Measurements from ENCODE around the gene ALAS1. TPM values are rescaled to one million over a fixed set of nuclear protein-coding genes. Genes with fewer than 3 reads are reported as not detected.

Gene ALAS1
- total and polyA plus RNA-seq, 9 of the 15 experiments (the other 6 are each of a cell fraction or from before 2014, with no cell fraction given), result 21.4 to 49.5 (median 34.4) TPM

DNA sequence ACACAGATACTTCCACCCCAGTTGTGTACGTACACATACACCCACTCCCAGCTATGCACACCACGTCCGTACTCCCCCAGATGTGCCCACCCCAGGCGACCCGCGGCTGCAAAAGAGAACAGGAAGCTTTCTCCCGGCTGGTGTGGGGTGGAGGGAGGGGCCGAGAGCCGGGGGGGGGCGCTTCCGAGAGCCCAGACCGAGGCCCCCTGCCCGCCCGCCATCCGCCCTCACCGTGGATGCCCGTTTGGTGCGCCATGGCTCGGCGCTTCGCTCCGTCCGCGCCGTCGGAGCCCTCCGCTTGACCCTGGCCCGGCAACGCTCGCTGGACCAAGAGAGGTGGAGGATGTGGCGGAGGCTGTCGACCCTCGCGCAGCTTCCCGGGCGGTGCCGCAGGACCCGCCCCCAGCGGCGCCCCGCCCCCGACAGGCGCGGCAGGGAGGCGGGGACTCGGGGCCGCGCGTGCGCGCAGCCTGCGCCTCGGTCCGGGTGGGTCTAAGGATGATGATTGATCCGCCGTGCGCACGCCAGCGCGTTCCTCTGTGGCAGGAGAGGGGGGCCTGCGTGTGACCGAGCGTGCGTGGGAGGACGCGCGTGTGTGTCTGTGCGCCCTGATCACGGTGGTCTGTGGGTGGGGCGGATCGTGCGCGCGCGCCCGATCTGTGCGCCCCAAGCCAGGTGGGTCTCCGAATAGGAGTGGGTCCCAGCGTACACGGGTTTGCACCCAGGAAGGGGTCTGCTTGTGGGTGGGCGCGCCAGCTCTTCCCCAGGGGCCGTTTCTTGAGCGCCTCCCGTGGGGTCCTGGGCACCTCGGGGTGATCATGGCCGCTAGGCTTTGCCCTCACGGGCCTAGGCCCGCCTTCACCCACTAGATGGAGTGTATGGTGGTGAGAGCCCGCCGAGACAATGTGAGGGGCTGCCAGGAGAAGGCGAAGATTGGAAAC, 41.1 kb downstream of the ALAS1 start, which contains the start of gene TWF2 (continued):
- no peak for TF ChIP-seq ZNF318 (IDR thresholded peaks at IDR 0.05; ENCODE audit: borderline replicate concordance in 1 of 2, low read depth in 1 of 2)
- TF ChIP-seq MEF2D (tag; conservative IDR thresholded peaks at IDR 0.05; ENCODE audit: low read depth), result no peak
- TF ChIP-seq ZBTB17 (CRISPR knock-in tag; IDR thresholded peaks at IDR 0.05), result peak; percentile 35; the same call in 1 of the 2 replicates
- no peak for TF ChIP-seq MCM5 (IDR thresholded peaks at IDR 0.05; ENCODE audit: low read depth)
- no peak for TF ChIP-seq SMC3 (conservative IDR thresholded peaks at IDR 0.05; ENCODE audit: insufficient read depth, low read depth, low read length)
- no peak for TF ChIP-seq ZNF165 (CRISPR knock-in tag; IDR thresholded peaks at IDR 0.05; ENCODE audit: borderline replicate concordance)
- no peak for TF ChIP-seq MTA2 (IDR thresholded peaks at IDR 0.05; ENCODE audit: low read depth)
- no peak; the same call in 1 of the 2 replicates for TF ChIP-seq BHLHE40 (IDR thresholded peaks at IDR 0.05; ENCODE audit: low read length)
- TF ChIP-seq TARDBP (IDR thresholded peaks at IDR 0.05), result no peak
- TF ChIP-seq POLR3A (IDR thresholded peaks at IDR 0.05; ENCODE audit: borderline replicate concordance, extremely low read depth, insufficient read depth, insufficient read length), result no peak
- TF ChIP-seq, protein P1, sequence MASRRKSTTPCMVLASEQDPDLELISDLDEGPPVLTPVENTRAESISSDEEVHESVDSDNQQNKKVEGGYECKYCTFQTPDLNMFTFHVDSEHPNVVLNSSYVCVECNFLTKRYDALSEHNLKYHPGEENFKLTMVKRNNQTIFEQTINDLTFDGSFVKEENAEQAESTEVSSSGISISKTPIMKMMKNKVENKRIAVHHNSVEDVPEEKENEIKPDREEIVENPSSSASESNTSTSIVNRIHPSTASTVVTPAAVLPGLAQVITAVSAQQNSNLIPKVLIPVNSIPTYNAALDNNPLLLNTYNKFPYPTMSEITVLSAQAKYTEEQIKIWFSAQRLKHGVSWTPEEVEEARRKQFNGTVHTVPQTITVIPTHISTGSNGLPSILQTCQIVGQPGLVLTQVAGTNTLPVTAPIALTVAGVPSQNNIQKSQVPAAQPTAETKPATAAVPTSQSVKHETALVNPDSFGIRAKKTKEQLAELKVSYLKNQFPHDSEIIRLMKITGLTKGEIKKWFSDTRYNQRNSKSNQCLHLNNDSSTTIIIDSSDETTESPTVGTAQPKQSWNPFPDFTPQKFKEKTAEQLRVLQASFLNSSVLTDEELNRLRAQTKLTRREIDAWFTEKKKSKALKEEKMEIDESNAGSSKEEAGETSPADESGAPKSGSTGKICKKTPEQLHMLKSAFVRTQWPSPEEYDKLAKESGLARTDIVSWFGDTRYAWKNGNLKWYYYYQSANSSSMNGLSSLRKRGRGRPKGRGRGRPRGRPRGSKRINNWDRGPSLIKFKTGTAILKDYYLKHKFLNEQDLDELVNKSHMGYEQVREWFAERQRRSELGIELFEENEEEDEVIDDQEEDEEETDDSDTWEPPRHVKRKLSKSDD (conservative IDR thresholded peaks at IDR 0.05; ENCODE audit: low read length), result no peak
- TF ChIP-seq VEZF1 (CRISPR knock-in tag; IDR thresholded peaks at IDR 0.05), result peak; percentile 84
- no peak for TF ChIP-seq ZFP36 (IDR thresholded peaks at IDR 0.05; ENCODE audit: low read depth, low read length, partially characterized antibody)

Data from K562 (cell line).